Measurements from ENCODE around the gene ENOX1.

DNA sequence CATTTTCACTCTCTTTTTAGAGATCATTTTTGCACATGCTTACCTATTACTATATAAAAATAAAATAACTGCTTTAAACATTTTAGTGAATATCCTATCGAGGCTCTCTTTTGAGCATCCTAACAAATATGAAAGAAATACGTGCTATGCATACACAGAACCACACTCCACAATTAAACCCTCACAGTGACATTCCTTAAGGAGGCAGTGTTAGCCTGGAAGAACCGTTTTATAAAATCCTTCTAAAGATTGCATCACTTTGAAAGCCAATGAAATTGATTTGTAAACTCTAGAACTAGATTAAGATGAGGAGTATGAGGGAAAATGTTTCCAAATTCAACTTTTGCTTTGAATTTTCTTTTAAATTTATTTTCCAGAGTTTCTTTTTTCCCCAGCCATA lies 11.1 kb upstream of the ENOX1 start:
- TF ChIP-seq POLR2AphosphoS5 (IDR thresholded peaks at IDR 0.05; ENCODE audit: borderline replicate concordance, low read depth, low read length) = no peak
- TF ChIP-seq EZH2 (IDR thresholded peaks at IDR 0.05) = no peak

Data from SK-N-MC (cell line).